Measurements from ENCODE around the gene MYL12A. TPM values are rescaled to one million over a fixed set of nuclear protein-coding genes. Genes with fewer than 3 reads are reported as not detected.
"Not testable (repeated sequence)": the region's sequence is repeated elsewhere in the genome, so short reads cannot be mapped to it uniquely, and the experiment has no call there.

The MYL12A gene
- polyA plus RNA-seq, 4 donors: 270 to 708 (median 541) TPM

DNA sequence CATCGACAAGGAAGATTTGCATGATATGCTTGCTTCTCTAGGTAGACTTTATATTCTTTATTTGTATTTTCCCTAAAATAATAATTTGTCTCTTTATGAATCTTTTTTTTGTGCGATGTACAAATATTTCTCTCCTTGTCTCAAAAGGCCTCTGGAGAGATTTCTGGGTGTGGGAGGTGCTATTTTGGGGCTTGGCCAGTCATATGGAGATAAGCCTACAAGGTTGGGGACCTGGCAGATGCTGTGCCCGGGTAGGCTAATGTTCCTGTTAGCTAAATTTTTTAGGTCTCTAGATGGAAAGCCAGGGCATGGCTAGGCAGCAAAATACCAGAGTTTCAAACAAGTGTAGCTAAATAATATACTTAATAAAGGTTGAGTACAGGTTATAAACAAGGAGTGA, 25.4 kb downstream of the MYL12A start:
- no peaks in the 10 kb centered on the region for H3K27me3 ChIP-seq (ENCODE audit: control insufficient read depth in 3 of 3, insufficient read depth in 3 of 3, low read length in 3 of 3)
- peaks cover 6 to 13% (median 11%) of the 10 kb centered on the region in 3 donors for H3K4me1 ChIP-seq (ENCODE audit: control insufficient read depth in 3 of 3, insufficient read depth in 2 of 3, low read depth in 1 of 3, low read length in 2 of 3)
- no peak overlapping the region for H3K4me3 ChIP-seq (ENCODE audit: low read depth in 1 of 3, low read length in 3 of 3)
- FAIRE-seq (no peak), DNase-seq (no peak)
- WGBS, 3 donors: 57 to 60% (median 59%) methylated on average over 3 of the region's 3 CpGs
- peaks cover 16 to 20% (median 17%) of the 10 kb centered on the region in 3 donors for H3K36me3 ChIP-seq (ENCODE audit: control insufficient read depth in 3 of 3, insufficient read depth in 2 of 3, low read depth in 1 of 3, low read length in 3 of 3)
- no peaks in the 10 kb centered on the region for H3K9me3 ChIP-seq (ENCODE audit: control insufficient read depth in 2 of 2, insufficient read depth in 1 of 2, low read depth in 1 of 2, low read length in 1 of 2)
- no peak overlapping the region for H3K27ac ChIP-seq (ENCODE audit: low read depth in 1 of 3, low read length in 2 of 3)

DNA sequence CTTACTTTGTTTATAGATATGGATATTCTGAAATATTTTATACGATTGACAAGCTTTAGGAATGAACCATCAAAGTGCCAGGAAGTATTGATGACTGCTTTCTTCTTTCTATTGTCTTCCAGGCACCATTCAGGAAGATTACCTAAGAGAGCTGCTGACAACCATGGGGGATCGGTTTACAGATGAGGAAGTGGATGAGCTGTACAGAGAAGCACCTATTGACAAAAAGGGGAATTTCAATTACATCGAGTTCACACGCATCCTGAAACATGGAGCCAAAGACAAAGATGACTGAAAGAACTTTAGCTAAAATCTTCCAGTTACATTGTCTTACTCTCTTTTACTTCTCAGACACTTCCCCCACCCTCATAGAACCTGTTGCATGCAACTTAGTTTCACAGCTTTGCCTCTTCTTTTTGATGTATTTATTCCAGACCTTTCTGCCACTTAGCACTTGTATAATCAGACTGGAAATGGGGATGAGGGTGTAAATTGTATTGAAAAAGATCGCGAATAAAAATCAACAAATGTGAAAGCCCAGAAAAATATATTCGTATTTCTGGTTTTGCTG, 30.1 kb downstream of the MYL12A start:
- not testable (repeated sequence) for H3K4me1 ChIP-seq (ENCODE audit: control insufficient read depth in 3 of 3, insufficient read depth in 2 of 3, low read depth in 1 of 3, low read length in 2 of 3); H3K27ac ChIP-seq (ENCODE audit: low read depth in 1 of 3, low read length in 2 of 3); FAIRE-seq; DNase-seq; H3K4me3 ChIP-seq (ENCODE audit: low read depth in 1 of 3, low read length in 3 of 3); H3K9me3 ChIP-seq (ENCODE audit: control insufficient read depth in 2 of 2, insufficient read depth in 1 of 2, low read depth in 1 of 2, low read length in 1 of 2); H3K27me3 ChIP-seq (ENCODE audit: control insufficient read depth in 3 of 3, insufficient read depth in 3 of 3, low read length in 3 of 3)
- H3K36me3 ChIP-seq (ENCODE audit: control insufficient read depth in 3 of 3, insufficient read depth in 2 of 3, low read depth in 1 of 3, low read length in 3 of 3): peaks cover 14 to 20% (median 16%) of the 10 kb centered on the region in 3 donors
- 76 to 91% (median 79%) methylated on average over 7 of the region's 7 CpGs for WGBS, 3 donors

DNA sequence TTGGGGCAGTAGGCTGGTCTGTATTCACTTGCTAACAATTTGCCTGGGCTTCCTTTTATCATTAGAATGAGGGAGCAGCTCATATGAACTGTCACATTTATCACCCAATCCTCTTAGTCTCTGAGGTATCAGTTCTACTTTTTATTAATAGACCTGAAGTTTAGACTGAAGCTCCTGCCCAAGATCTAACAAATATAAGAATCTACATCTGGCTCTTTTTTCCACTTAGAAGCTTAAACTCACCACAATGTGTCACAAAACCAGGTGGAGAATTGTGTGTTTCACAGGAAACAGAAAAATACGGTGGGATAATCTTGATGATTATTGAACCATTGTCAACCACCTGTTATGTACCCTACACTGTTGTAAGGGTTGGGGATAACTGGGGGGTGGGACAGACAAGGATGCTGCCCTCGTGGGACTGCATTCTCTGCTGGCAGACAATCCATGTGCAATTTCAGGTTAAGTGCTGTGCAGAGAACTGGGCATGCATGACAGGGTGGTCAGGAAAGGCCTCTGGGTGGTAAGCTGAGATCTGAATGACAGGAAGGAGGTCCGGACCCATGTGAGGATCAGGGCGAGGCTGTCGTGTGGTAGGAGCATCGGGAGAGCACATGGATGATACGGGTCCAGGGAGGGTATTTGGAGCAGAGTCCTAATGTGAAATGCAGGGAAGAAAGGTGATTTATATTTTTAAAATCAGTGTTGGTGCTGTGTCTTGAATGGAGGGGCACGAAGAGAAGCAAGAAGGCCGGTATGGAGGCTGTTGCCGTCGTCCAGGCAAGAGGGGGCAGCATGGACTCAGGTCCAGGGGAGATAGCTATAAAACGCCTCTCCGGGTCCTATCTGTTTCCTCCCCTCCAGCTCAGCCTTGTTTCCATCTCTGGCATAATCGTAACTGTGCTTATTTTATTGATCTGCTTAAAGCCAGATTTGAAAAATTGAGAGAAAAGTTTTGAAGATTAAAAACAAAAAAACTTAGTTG, 31.9 kb downstream of the MYL12A start:
- no peak overlapping the region for H3K4me3 ChIP-seq (ENCODE audit: low read depth in 1 of 3, low read length in 3 of 3)
- WGBS, 3 donors: 20 to 30% (median 28%) methylated on average over 14 of the region's 14 CpGs
- no peak for DNase-seq
- H3K9me3 ChIP-seq (ENCODE audit: control insufficient read depth in 2 of 2, insufficient read depth in 1 of 2, low read depth in 1 of 2, low read length in 1 of 2): no peaks in the 10 kb centered on the region
- H3K36me3 ChIP-seq (ENCODE audit: control insufficient read depth in 3 of 3, insufficient read depth in 2 of 3, low read depth in 1 of 3, low read length in 3 of 3): peaks cover 5 to 13% (median 13%) of the 10 kb centered on the region in 3 donors
- H3K4me1 ChIP-seq (ENCODE audit: control insufficient read depth in 3 of 3, insufficient read depth in 2 of 3, low read depth in 1 of 3, low read length in 2 of 3): no peaks in the 10 kb centered on the region
- no peak for FAIRE-seq
- no peak overlapping the region for H3K27ac ChIP-seq (ENCODE audit: low read depth in 1 of 3, low read length in 2 of 3)
- H3K27me3 ChIP-seq (ENCODE audit: control insufficient read depth in 3 of 3, insufficient read depth in 3 of 3, low read length in 3 of 3): no peaks in the 10 kb centered on the region

DNA sequence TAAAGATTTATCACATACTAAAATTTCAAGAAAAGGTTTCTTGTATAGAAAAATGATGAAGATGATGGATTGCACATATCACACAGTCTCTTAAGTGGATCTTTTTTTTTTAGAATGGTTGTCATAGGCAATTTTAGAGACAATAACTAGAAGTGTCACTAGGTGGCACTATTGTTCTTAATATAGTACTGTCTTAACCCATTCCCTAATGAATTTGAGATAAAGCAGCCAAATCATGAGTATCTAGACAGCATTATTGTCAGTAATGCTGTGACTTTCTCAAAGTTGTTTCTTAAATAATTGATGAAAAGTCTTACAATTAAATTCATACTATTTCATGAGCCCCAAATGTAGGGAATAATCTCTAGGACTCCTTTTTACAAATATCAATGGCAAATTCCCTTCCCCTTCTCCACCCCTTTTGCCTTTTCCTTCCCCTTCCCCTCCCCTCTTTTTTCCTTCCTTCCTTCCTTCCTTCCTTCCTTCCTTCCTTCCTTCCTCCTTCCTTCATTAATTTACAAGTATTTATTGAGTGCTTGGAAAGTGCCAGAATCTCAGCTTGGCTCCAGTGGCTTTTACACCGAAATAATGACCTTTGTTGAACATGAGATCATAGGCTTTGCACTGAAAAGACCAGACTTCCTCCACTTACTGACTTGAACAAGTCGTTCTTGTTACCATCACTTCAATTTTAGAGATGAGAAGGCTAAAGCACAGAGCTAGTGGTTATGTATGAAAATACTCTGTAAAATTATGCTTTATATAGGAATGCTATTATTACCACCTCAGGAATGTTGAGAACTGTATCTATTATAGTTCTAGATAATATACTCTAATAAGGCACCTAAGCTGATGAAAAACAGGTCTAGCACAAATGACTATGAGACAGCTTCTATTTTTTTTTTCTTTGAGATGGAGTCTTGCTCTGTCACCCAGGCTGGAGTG, 34.1 kb downstream of the MYL12A start:
- Histone ChIP-seq H3K4me3 (ENCODE audit: low read depth in 1 of 3, low read length in 3 of 3) (no peak overlapping the region), H3K4me1 (ENCODE audit: control insufficient read depth in 3 of 3, insufficient read depth in 2 of 3, low read depth in 1 of 3, low read length in 2 of 3) (no peaks in the 10 kb centered on the region), H3K9me3 (ENCODE audit: control insufficient read depth in 2 of 2, insufficient read depth in 1 of 2, low read depth in 1 of 2, low read length in 1 of 2) (peaks cover 0 to 4% of the 10 kb centered on the region in 2 donors), H3K36me3 (ENCODE audit: control insufficient read depth in 3 of 3, insufficient read depth in 2 of 3, low read depth in 1 of 3, low read length in 3 of 3) (peaks cover 0 to 7% (median 3%) of the 10 kb centered on the region in 3 donors), H3K27ac (ENCODE audit: low read depth in 1 of 3, low read length in 2 of 3) (no peak overlapping the region), H3K27me3 (ENCODE audit: control insufficient read depth in 3 of 3, insufficient read depth in 3 of 3, low read length in 3 of 3) (no peaks in the 10 kb centered on the region)
- FAIRE-seq (peak; percentile 5), DNase-seq (peak; percentile 79 to 82)
- 14 to 25% (median 18%) methylated on average over 2 of the region's 2 CpGs for WGBS, 3 donors

DNA sequence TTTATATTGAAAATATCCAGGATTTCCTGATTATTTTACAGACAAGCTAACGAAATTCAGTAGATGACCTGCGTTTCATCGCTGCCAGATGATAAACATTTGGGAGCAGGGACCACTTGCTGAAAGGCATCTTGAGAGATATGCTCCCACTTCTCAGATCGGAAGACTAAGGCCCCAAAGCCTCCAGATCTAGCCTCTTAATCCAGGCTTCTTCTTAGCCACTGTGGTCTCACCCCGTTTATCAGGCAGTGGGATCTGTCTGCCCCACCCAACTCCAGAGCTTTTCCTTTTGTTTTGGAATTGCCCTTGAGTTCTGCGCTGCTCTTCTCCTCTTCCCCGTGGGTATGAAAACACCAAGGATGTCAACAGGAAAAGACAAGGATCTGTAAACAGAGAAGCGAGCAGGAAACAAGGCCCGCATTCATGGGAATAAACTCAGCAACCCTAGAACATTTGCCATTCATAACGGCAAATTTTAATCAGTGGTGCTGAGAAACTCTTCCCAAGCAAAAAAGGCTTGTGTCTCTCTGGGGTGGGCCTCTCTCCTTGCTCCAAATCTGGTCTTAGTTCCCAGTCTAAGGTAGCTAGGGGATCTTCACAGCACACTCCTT, 35.8 kb downstream of the MYL12A start:
- no peak overlapping the region for H3K27ac ChIP-seq (ENCODE audit: low read depth in 1 of 3, low read length in 2 of 3)

DNA sequence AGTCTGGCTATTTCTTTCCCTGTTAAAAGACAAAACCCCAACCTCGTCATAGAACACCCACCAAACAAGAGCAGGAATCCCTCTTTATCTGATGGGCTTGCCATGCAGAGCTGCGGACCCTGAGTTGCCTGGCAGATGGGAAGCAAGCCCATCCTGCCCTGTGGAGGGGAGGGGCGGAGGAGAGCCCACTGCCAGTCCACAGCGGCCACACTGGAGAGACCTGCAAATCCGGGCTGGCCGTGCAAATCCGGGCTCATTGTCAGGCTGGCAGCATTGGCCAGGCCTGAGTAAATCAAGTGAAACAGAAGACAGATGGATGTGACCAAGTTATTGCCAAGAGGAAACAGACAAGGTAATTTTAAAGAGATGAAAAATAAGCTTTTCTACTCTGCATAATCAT, 36.3 kb downstream of the MYL12A start:
- H3K36me3 ChIP-seq (ENCODE audit: control insufficient read depth in 3 of 3, insufficient read depth in 2 of 3, low read depth in 1 of 3, low read length in 3 of 3): no peaks in the 10 kb centered on the region
- no peak overlapping the region for H3K27ac ChIP-seq (ENCODE audit: low read depth in 1 of 3, low read length in 2 of 3)
- H3K4me3 ChIP-seq (ENCODE audit: low read depth in 1 of 3, low read length in 3 of 3): no peak overlapping the region
- peaks cover 0 to 4% of the 10 kb centered on the region in 2 donors for H3K9me3 ChIP-seq (ENCODE audit: control insufficient read depth in 2 of 2, insufficient read depth in 1 of 2, low read depth in 1 of 2, low read length in 1 of 2)
- no peaks in the 10 kb centered on the region for H3K27me3 ChIP-seq (ENCODE audit: control insufficient read depth in 3 of 3, insufficient read depth in 3 of 3, low read length in 3 of 3)
- FAIRE-seq: no peak
- no peak for DNase-seq
- WGBS, 3 donors: 77 to 87% (median 85%) methylated on average over 7 of the region's 7 CpGs
- H3K4me1 ChIP-seq (ENCODE audit: control insufficient read depth in 3 of 3, insufficient read depth in 2 of 3, low read depth in 1 of 3, low read length in 2 of 3): no peaks in the 10 kb centered on the region

More for the DNA sequence above, 35.8 kb downstream of the MYL12A start:
- no peaks in the 10 kb centered on the region for H3K27me3 ChIP-seq (ENCODE audit: control insufficient read depth in 3 of 3, insufficient read depth in 3 of 3, low read length in 3 of 3)
- H3K4me1 ChIP-seq (ENCODE audit: control insufficient read depth in 3 of 3, insufficient read depth in 2 of 3, low read depth in 1 of 3, low read length in 2 of 3): no peaks in the 10 kb centered on the region
- H3K9me3 ChIP-seq (ENCODE audit: control insufficient read depth in 2 of 2, insufficient read depth in 1 of 2, low read depth in 1 of 2, low read length in 1 of 2): peaks cover 0 to 4% of the 10 kb centered on the region in 2 donors
- DNase-seq (no peak), FAIRE-seq (no peak)
- WGBS, 3 donors: 72 to 79% (median 76%) methylated on average over 10 of the region's 10 CpGs
- H3K36me3 ChIP-seq (ENCODE audit: control insufficient read depth in 3 of 3, insufficient read depth in 2 of 3, low read depth in 1 of 3, low read length in 3 of 3): no peaks in the 10 kb centered on the region
- no peak overlapping the region for H3K4me3 ChIP-seq (ENCODE audit: low read depth in 1 of 3, low read length in 3 of 3)

DNA sequence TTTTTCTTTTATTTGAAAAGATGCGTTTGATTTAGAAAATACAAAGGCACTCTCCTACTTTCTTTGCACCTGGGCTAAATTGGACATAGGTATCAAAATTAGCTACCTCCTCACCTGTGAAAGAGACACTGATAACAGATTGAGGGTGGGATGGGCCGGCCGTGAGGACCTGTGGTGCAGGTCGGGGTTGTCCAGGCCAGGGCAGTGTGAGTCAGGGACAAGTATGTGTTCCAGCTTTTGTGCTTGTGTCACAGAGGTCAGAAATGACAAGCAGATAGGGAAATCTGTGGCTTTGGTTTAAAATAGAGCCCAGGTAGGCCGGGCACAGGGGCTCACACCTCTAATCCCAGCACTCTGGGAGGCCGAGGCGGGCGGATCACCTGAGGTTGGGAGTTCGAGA, 36.9 kb downstream of the MYL12A start:
- H3K27ac ChIP-seq (ENCODE audit: low read depth in 1 of 3, low read length in 2 of 3): no peak overlapping the region
- no peak for DNase-seq
- no peaks in the 10 kb centered on the region for H3K4me1 ChIP-seq (ENCODE audit: control insufficient read depth in 3 of 3, insufficient read depth in 2 of 3, low read depth in 1 of 3, low read length in 2 of 3)
- FAIRE-seq: no peak
- H3K9me3 ChIP-seq (ENCODE audit: control insufficient read depth in 2 of 2, insufficient read depth in 1 of 2, low read depth in 1 of 2, low read length in 1 of 2): peaks cover 0 to 4% of the 10 kb centered on the region in 2 donors
- WGBS, 3 donors: 88 to 93% (median 92%) methylated on average over 8 to 9 of the region's 9 CpGs
- H3K27me3 ChIP-seq (ENCODE audit: control insufficient read depth in 3 of 3, insufficient read depth in 3 of 3, low read length in 3 of 3): no peaks in the 10 kb centered on the region
- no peak overlapping the region for H3K4me3 ChIP-seq (ENCODE audit: low read depth in 1 of 3, low read length in 3 of 3)
- H3K36me3 ChIP-seq (ENCODE audit: control insufficient read depth in 3 of 3, insufficient read depth in 2 of 3, low read depth in 1 of 3, low read length in 3 of 3): no peaks in the 10 kb centered on the region

Measured in small intestine (tissue), 7 donors.